ENCODE results near the gene ENAH.
"Not testable (repeated sequence)": the region's sequence is repeated elsewhere in the genome, so short reads cannot be mapped to it uniquely, and the experiment has no call there.

The ENAH gene

GRCh38 chr1:225666495-225666894, 13.6 kb upstream of the ENAH start:
- Histone ChIP-seq H3K27ac (no peak overlapping the region), H3K4me3 (no peak overlapping the region), H3K9me3 (ENCODE audit: low read depth, low read length) (no peaks in the 10 kb centered on the region), H3K9ac (ENCODE audit: insufficient read length) (no peak overlapping the region), H3K36me3 (ENCODE audit: insufficient read depth, low read length) (no peaks in the 10 kb centered on the region)
- no peak for DNase-seq (ENCODE audit: low read depth, low spot score)
- TF ChIP-seq FOXP2 (optimal IDR thresholded peaks at IDR 0.05; ENCODE audit: control extremely low read depth, extremely low read length, insufficient read depth) (no peak), POLR2AphosphoS5 (IDR thresholded peaks at IDR 0.05; ENCODE audit: borderline replicate concordance, low read depth, low read length) (no peak), EZH2 (IDR thresholded peaks at IDR 0.05) (no peak)

DNA sequence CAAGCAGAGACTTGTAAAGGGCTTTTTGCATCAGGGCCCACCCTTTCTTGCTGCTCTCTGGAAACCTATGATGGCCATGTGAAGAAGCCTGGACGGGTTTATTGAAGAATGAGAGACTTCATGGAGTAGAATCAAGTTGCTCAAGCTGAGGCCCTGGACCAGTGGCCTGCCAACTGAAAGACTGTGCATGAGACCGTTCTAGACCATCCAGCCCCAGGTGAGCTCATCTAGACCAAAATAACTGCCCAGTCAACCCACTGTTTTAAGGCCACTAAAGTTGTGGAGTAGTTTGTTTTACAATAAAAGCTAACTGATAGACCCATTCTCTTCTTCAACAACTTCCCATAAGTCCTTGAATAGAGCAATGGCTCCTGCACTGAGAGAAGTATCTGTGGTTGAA, 11.8 kb upstream of the ENAH start:
- DNase-seq (ENCODE audit: low read depth, low spot score): no peak
- H3K27ac ChIP-seq: no peak overlapping the region
- TF ChIP-seq EZH2 (IDR thresholded peaks at IDR 0.05) (no peak), POLR2AphosphoS5 (IDR thresholded peaks at IDR 0.05; ENCODE audit: borderline replicate concordance, low read depth, low read length) (no peak), FOXP2 (optimal IDR thresholded peaks at IDR 0.05; ENCODE audit: control extremely low read depth, extremely low read length, insufficient read depth) (no peak)
- no peaks in the 10 kb centered on the region for H3K36me3 ChIP-seq (ENCODE audit: insufficient read depth, low read length)
- no peak overlapping the region for H3K9ac ChIP-seq (ENCODE audit: insufficient read length)
- H3K9me3 ChIP-seq (ENCODE audit: low read depth, low read length): no peaks in the 10 kb centered on the region
- no peak overlapping the region for H3K4me3 ChIP-seq

- DNase-seq (ENCODE audit: low read depth, low spot score): no peak
- Histone ChIP-seq H3K9me3 (ENCODE audit: low read depth, low read length) (no peaks in the 10 kb centered on the region), H3K4me3 (no peak overlapping the region), H3K27ac (no peak overlapping the region), H3K9ac (ENCODE audit: insufficient read length) (no peak overlapping the region), H3K36me3 (ENCODE audit: insufficient read depth, low read length) (no peaks in the 10 kb centered on the region)
- TF ChIP-seq POLR2AphosphoS5 (IDR thresholded peaks at IDR 0.05; ENCODE audit: borderline replicate concordance, low read depth, low read length) (no peak), FOXP2 (optimal IDR thresholded peaks at IDR 0.05; ENCODE audit: control extremely low read depth, extremely low read length, insufficient read depth) (no peak), EZH2 (IDR thresholded peaks at IDR 0.05) (no peak)
Observed at GRCh38 chr1:225662155-225662554, 9.2 kb upstream of the ENAH start.

DNA sequence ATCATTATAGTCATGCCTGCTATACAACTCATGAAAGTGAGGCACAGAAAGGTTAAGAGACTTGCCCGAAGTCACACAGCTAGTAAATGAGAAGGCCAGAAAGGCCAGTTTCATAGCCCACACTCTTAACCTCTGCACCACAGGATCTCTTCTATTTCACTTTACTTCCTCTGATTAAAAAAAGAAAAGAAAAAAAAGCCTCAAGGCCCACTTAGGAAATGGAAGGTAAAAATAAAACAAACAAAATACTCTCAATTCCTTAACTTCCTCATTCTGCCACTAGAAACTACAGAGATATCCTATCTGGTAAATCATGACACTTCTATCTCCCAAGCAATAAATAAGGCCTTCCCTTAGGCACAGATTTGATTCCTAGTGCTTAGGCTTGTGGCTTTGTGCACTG, 7.6 kb upstream of the ENAH start:
- Histone ChIP-seq H3K27ac (no peak overlapping the region; the same call in 1 of the 2 replicates), H3K36me3 (ENCODE audit: insufficient read depth, low read length) (no peaks in the 10 kb centered on the region), H3K9me3 (ENCODE audit: low read depth, low read length) (no peaks in the 10 kb centered on the region), H3K9ac (ENCODE audit: insufficient read length) (no peak overlapping the region), H3K4me3 (no peak overlapping the region)
- TF ChIP-seq POLR2AphosphoS5 (IDR thresholded peaks at IDR 0.05; ENCODE audit: borderline replicate concordance, low read depth, low read length): no peak
- no peak for TF ChIP-seq EZH2 (IDR thresholded peaks at IDR 0.05)
- TF ChIP-seq FOXP2 (optimal IDR thresholded peaks at IDR 0.05; ENCODE audit: control extremely low read depth, extremely low read length, insufficient read depth): no peak
- DNase-seq (ENCODE audit: low read depth, low spot score): no peak

DNA sequence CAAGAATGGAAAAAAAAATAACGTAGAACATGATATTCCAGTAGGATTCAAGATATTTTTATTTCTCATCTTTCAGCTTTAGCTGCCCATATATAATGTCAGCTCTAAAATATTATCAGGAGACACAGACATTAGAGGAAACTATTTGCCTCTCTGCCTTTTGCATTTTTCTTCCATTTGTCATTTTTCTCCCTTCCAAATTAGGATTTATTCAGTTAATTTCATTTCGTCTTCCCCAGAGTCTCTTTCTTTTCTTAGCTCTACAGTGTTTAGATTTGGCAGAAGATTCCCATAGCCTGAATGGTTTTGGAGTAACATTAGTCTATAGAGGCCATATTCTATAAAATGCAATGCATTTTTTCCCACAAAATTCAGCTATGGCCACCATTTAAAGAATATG, 5.1 kb upstream of the ENAH start:
- no peak overlapping the region for H3K9ac ChIP-seq (ENCODE audit: insufficient read length)
- no peaks in the 10 kb centered on the region for H3K9me3 ChIP-seq (ENCODE audit: low read depth, low read length)
- no peak for DNase-seq (ENCODE audit: low read depth, low spot score)
- H3K4me3 ChIP-seq: no peak overlapping the region
- 0 out of 2 replicates have a peak overlapping the region, but pooled peaks have one; percentile 37 for H3K27ac ChIP-seq
- TF ChIP-seq FOXP2 (optimal IDR thresholded peaks at IDR 0.05; ENCODE audit: control extremely low read depth, extremely low read length, insufficient read depth) (no peak), EZH2 (IDR thresholded peaks at IDR 0.05) (no peak), POLR2AphosphoS5 (IDR thresholded peaks at IDR 0.05; ENCODE audit: borderline replicate concordance, low read depth, low read length) (no peak)
- no peaks in the 10 kb centered on the region for H3K36me3 ChIP-seq (ENCODE audit: insufficient read depth, low read length)

DNA sequence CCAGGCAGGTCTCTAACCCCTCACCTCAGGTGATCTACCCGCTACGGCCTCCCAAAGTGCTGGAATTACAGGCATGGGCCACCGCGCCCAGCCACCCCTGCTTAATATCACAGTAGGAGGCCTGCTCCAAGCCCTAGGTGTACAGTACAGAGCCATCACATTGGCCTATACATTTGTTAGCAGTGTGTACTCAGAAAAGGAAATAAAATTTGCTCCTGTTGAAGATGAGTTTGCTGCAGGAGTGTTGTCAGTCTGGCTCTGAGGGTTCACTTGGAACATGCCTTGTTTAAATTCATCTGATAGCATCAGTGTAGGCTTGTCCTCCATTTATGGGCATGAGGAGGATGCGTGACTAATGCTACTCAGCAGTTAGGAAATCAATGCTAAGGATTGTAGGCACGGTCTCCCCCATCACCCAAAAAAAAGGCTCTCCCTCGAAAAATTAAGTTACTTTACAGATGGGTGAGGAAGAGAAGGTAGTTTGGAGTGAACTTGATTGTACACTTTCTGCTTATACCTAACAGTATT, 4.6 kb upstream of the ENAH start:
- Histone ChIP-seq H3K27ac (0 out of 2 replicates have a peak overlapping the region, but pooled peaks have one; percentile 37), H3K9ac (ENCODE audit: insufficient read length) (no peak overlapping the region), H3K36me3 (ENCODE audit: insufficient read depth, low read length) (no peaks in the 10 kb centered on the region), H3K9me3 (ENCODE audit: low read depth, low read length) (no peaks in the 10 kb centered on the region), H3K4me3 (no peak overlapping the region)
- no peak for DNase-seq (ENCODE audit: low read depth, low spot score)
- TF ChIP-seq EZH2 (IDR thresholded peaks at IDR 0.05) (no peak), POLR2AphosphoS5 (IDR thresholded peaks at IDR 0.05; ENCODE audit: borderline replicate concordance, low read depth, low read length) (no peak), FOXP2 (optimal IDR thresholded peaks at IDR 0.05; ENCODE audit: control extremely low read depth, extremely low read length, insufficient read depth) (no peak)

DNA sequence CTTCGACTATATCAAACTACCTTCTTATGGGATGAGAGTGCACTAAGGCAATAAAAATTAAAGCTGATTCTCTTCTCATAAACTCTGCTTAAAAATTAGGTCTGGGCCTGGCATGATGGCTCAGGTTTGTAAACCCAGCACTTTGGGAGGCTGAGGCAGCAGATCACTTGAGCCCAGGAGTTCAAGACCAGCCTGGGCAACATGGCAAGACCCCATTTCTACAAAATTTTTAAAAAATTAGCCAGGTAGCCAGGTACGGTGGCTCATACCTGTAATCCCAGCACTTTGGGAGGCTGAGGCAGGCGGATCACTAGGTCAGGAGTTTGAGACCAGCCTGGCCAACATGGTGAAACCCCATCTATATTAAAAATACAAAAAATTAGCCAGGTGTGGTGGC, 3.3 kb upstream of the ENAH start:
- H3K9ac ChIP-seq (ENCODE audit: insufficient read length); H3K4me3 ChIP-seq; H3K9me3 ChIP-seq (ENCODE audit: low read depth, low read length); H3K36me3 ChIP-seq (ENCODE audit: insufficient read depth, low read length); DNase-seq (ENCODE audit: low read depth, low spot score): not testable (repeated sequence)
- 0 out of 2 replicates have a peak overlapping the region, but pooled peaks have one; percentile 52 for H3K27ac ChIP-seq

DNA sequence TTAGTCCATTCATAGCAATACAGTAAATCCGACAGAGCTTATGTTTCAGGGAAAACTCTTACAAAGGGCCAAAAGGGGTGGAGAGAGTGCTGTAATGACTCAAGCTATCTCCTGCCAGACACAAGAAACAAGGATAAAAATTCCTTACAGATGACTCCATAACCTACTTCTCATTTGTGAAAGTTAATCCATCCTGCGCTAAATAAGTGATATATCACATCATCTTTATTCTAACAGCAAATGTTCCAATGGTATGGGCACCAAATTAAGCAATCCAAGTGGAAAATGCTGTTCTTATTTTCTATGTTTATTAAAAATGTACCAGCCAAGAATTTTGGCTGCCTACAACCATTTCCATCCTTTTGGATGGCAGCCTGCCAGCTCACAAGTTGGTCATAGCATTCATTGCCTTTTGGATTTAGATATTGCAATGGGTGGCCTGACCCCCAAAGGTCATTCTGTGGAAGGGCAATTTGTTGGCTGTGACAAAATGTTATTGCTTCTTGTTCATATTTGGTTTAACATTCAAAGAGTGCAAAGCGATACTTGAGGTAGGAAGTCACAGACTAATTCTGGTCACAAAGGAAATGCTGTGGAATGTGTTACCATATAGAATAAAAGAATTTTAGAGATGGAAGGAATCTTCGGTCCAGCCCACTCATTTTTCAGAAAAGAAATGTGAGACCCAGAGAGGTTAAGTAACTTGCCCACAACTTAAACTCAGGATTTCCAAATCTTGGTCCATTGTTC, 2.8 kb upstream of the ENAH start:
- Histone ChIP-seq H3K4me3 (no peak overlapping the region), H3K36me3 (ENCODE audit: insufficient read depth, low read length) (no peaks in the 10 kb centered on the region), H3K9me3 (ENCODE audit: low read depth, low read length) (no peaks in the 10 kb centered on the region), H3K27ac (peak overlapping the region; percentile 68), H3K9ac (ENCODE audit: insufficient read length) (no peak overlapping the region)
- no peak for DNase-seq (ENCODE audit: low read depth, low spot score)
- TF ChIP-seq POLR2AphosphoS5 (IDR thresholded peaks at IDR 0.05; ENCODE audit: borderline replicate concordance, low read depth, low read length) (no peak), EZH2 (IDR thresholded peaks at IDR 0.05) (no peak), FOXP2 (optimal IDR thresholded peaks at IDR 0.05; ENCODE audit: control extremely low read depth, extremely low read length, insufficient read depth) (no peak)

Data from SK-N-MC (cell line).